ENCODE measurements around the gene ACTN1.

ACTN1 gene

GRCh38 chr14:68908803-68909202 lies 70.3 kb downstream of the ACTN1 start:
- peak; percentile 79 to 97 for DNase-seq

DNA sequence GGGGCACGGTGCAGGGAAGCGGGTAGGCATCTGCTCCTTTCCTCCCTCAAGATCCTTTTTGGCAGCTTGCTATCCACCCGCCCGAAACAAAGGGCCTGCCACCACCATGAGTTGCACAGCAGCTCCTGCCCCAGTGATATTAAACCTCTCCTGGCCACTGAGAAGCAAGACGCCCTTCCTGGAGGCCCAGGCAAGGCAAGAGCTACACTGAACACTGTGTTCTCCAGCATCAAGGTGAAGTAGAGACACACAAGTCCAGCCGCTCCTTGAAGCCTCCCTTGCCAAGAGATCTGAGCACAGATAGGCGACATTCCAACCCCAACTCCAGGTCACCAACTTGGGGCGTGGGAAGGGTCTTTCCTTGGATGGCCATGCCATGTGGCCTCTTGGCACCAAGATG lies 70.9 kb downstream of the ACTN1 start:
- DNase-seq, result no peak

DNA sequence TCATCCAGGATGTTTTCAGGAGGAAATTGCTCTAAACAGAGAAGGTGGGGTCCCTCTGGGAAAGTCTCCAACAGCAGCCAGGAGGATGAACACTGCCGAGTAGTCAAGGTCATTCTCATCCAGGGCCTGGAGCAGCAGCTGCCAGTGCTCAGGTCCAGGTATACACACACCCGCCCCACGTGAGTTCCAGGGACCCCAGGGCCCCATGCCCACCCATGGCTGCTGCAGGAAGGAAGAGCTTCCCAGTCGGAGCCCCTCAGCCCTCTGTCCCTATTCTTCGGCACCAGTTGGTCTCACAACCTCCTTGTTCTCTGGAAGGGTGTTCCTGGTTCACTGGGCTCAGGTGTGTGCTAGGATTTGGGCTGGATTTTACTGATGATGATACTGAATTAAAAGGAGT lies 72.7 kb downstream of the ACTN1 start:
- DNase-seq, result no peak

GRCh38 chr14:68905107-68905895 lies 73.8 kb downstream of the ACTN1 start:
- DNase-seq, result no peak

- DNase-seq, result no peak
Observed at GRCh38 chr14:68902357-68902756, 76.7 kb downstream of the ACTN1 start.

- no peak for DNase-seq
Observed at GRCh38 chr14:68899033-68899603, 80.0 kb downstream of the ACTN1 start.

DNA sequence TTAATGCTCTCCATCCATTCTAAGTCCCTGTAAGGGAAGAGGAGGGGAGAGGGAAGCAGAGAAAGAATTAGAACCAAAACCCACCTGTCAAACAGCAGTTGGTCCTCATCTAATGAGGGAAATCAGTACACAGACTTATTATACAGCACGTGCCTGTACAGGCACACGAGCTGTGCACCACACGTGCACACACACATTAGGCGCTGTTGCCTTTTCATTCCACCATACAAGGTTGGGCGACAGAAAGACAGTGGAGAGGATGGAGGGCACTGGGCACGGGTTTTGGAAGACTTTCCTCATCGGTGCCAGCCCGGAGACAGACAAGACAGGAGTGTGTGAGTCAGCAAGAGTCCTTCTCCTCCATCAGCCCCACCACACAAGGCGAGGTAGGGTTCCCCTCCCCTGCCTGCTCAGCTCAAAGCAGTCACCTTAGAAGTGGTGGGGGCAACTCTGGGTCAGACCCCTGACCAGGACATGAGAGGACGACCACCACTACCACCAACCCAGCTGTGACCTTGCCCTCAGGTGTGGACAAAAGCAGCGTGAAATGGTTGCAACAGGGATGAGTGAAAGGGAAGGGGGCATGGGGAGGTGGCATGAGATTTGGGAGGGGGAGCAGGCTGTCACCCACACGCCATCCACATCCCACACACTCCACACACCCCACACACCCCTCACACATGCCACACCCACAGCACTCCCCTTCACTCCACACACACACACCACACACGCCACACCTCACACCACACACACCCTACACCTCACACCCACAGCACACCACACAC lies 80.7 kb downstream of the ACTN1 start:
- DNase-seq, result no peak

DNA sequence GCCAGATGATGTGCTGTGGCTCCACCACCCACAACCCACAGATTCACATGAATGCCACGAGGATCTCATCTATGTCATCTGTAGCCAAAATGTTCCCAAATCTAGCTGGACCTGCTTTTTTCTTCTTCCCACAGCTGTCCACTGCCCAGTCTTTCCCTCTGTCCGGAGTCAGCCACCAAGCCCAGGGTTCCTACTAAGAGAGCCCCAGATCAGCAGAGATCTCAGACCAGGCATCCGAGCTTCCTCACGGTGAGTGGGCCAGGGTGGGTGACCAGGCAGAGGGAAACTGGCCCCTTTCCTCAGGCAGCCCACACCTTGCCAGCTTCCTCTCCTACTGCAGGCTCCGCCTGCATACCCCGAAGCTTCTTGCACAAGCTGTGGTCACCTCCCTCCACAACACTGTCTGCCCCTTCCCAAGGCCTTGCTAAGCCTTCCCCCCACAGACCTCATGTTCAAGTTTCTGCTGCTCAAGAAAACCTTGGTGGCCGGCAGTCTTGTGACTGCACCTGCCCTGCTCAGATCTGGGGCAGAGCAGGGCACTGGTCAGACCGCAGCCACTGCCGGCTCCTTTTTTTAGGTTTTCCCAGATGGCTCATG lies 81.4 kb downstream of the ACTN1 start:
- DNase-seq, result peak; percentile 25 to 78

- DNase-seq, result no peak
Observed at GRCh38 chr14:68896132-68896531, 83.0 kb downstream of the ACTN1 start.

DNA sequence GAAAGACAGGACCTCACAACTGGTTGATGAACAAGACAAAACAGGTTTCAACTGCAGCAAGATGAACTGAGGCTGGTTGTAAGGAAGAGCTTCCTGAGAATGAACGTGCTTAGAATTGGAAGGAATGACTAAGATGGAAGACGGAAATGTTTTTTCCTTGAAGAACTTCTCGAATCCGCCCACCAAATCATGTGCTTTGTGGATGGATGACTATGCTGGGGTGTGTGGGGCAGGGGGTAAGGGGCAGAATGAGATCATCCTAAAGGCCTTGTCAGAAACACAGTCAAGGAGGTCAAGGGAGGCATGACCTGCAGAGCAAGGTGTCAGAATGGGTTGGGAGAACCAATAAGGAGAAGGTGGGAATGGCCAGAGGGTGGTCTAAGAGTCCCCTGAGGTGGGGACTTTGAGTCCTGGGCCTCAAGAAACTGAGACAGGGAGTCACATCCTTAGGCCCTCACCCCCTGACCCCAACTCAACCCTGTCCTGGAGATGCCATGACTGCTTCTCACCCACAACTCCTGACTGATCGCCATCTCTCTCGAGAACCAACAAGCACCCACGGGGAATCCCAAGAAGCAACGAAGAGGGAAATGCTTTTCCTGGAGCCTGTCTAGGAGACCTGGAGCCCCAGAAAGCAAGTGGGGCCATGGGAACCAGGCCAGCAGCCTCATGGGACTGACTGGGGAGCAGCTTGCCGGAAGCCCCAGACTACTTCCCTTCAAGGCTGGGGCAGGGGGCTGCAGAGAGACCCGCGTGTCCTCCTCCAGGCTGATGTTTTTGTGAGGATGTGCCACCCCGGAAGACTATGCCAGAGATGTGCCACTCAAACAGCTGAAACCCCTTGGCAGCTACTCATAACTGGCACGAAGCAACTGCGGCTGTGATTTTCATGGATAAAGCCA lies 84.0 kb downstream of the ACTN1 start:
- DNase-seq, result peak; percentile 68 to 94

- DNase-seq, result no peak
Observed at GRCh38 chr14:68894123-68894522, 85.0 kb downstream of the ACTN1 start.

DNA sequence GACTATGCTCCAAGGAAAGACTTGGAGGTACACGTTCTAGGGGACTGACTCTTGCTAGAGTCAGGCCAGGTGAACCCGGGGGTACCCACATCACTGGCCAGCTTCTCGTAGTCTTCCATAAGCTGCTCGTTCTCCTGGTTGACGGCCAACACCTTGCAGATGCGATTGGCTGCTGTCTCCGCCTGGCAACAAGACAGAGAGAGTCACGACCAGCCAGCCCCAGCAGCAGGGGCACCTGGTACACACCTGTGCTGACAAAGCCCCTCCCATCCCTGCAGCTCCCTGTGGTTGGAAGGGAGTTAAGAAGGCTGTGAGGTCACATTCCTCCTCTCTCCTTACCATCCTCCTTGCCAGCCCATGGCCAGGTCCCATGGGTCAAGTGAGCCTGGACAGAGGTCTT lies 85.5 kb downstream of the ACTN1 start:
- DNase-seq, result no peak

- DNase-seq, result no peak
Observed at GRCh38 chr14:68892961-68893360, 86.1 kb downstream of the ACTN1 start.

- no peak for DNase-seq
Observed at GRCh38 chr14:68891851-68892660, 87.0 kb downstream of the ACTN1 start.

DNA sequence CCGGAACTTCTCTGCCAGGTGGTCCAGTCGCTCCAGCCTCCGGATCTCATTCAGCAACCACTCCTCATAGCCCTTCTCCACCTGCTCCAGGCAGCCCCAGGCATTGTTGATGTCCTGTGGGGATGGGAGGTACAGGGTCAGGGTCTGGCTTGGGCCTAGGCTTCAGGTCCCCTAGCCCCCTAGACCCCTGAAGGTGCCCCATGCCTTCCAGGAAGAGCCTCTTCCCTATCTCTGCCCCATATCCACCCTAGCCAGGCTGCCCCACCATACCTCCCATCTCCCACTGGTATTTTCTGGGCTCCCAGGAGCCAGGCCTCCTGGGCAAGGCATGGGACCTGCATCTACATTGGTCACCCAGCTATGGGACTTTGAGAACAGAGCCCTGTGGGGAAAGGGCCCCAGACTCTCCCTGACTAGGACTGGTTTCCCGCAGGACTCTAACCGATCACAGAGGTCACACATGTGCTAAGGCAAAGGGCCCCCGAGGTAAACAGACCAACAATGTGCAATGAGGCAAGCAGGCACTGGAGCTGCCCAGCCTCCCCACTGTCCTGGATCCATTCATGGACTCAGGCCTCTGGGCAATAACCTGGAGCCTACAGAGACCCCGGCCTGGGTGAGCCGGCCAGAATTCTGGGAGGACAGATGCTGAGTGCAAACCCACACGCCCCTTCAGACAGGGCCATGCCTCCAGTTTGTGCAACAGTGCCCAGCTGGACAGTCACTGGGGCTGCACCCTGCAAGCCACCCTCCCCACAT lies 88.8 kb downstream of the ACTN1 start:
- no peak for DNase-seq

GRCh38 chr14:68888883-68889282 lies 90.2 kb downstream of the ACTN1 start:
- DNase-seq, result no peak

GRCh38 chr14:68888025-68888850 lies 90.9 kb downstream of the ACTN1 start:
- no peak for DNase-seq

- no peak for DNase-seq
Observed at GRCh38 chr14:68886109-68886434, 93.0 kb downstream of the ACTN1 start.

- DNase-seq, result no peak
Observed at GRCh38 chr14:68885226-68886108, 93.6 kb downstream of the ACTN1 start.
